ENCODE measurements around the gene CCM2.
"Not testable (repeated sequence)": the region's sequence is repeated elsewhere in the genome, so short reads cannot be mapped to it uniquely, and the experiment has no call there.

Gene CCM2

GRCh38 chr7:44999245-45000092 is 532 bp upstream of the CCM2 start:
- peak; percentile 100 for DNase-seq (ENCODE audit: low spot score)

- peak; percentile 96 for DNase-seq (ENCODE audit: low spot score)
Measured at GRCh38 chr7:45001138-45001694, 1.2 kb downstream of the CCM2 start.

GRCh38 chr7:45001826-45002225 is 1.8 kb downstream of the CCM2 start:
- peak; percentile 47 for DNase-seq (ENCODE audit: low spot score)

GRCh38 chr7:45003789-45004188 is 3.8 kb downstream of the CCM2 start:
- no peak for DNase-seq (ENCODE audit: low spot score)

GRCh38 chr7:45007106-45007505 is 7.1 kb downstream of the CCM2 start:
- DNase-seq (ENCODE audit: low spot score) = no peak

- DNase-seq (ENCODE audit: low spot score) = peak; percentile 37
Measured at GRCh38 chr7:45007571-45008328, 7.7 kb downstream of the CCM2 start.

- no peak for DNase-seq (ENCODE audit: low spot score)
Measured at GRCh38 chr7:45013465-45013967, 13.5 kb downstream of the CCM2 start.

GRCh38 chr7:45015313-45015712 is 15.3 kb downstream of the CCM2 start:
- DNase-seq (ENCODE audit: low spot score) = no peak

- no peak for DNase-seq (ENCODE audit: low spot score)
Measured at GRCh38 chr7:45017253-45017652, 17.3 kb downstream of the CCM2 start.

- DNase-seq (ENCODE audit: low spot score) = peak; percentile 30
Measured at GRCh38 chr7:45020915-45021314, 20.9 kb downstream of the CCM2 start.

GRCh38 chr7:45021604-45022296 is 21.7 kb downstream of the CCM2 start:
- DNase-seq (ENCODE audit: low spot score) = peak; percentile 61

- DNase-seq (ENCODE audit: low spot score) = no peak
Measured at GRCh38 chr7:45024126-45024744, 24.2 kb downstream of the CCM2 start.

- DNase-seq (ENCODE audit: low spot score) = not testable (repeated sequence)
Measured at GRCh38 chr7:45025473-45025872, 25.5 kb downstream of the CCM2 start.

GRCh38 chr7:45026013-45026412 is 26.0 kb downstream of the CCM2 start:
- DNase-seq (ENCODE audit: low spot score) = no peak

- DNase-seq (ENCODE audit: low spot score) = peak; percentile 86
Measured at GRCh38 chr7:45026984-45027773, 27.2 kb downstream of the CCM2 start.

GRCh38 chr7:45027774-45028114 is 27.7 kb downstream of the CCM2 start:
- no peak for DNase-seq (ENCODE audit: low spot score)

- DNase-seq (ENCODE audit: low spot score) = no peak
Measured at GRCh38 chr7:45028138-45028919, 28.3 kb downstream of the CCM2 start.

GRCh38 chr7:45028920-45029344 is 28.9 kb downstream of the CCM2 start:
- no peak for DNase-seq (ENCODE audit: low spot score)

GRCh38 chr7:45031829-45032228 is 31.8 kb downstream of the CCM2 start:
- DNase-seq (ENCODE audit: low spot score) = no peak

GRCh38 chr7:45032421-45032820 is 32.4 kb downstream of the CCM2 start:
- DNase-seq (ENCODE audit: low spot score) = no peak

All from NAMALWA (cell line).